ENCODE measurements around the gene KCNIP1.
A peak's percentile ranks its signal among the peaks of the same experiment; 100 is the strongest.

KCNIP1 gene

GRCh38 chr5:170559296-170559695 is 55.5 kb downstream of the KCNIP1 start:
- no peak overlapping the region for H3K27ac ChIP-seq
- no peak for TF ChIP-seq CTCF (conservative IDR thresholded peaks at IDR 0.05)

GRCh38 chr5:170560938-170561337 is 57.1 kb downstream of the KCNIP1 start:
- H3K27ac ChIP-seq = no peak overlapping the region
- TF ChIP-seq CTCF (conservative IDR thresholded peaks at IDR 0.05) = no peak

GRCh38 chr5:170562166-170562874 is 58.5 kb downstream of the KCNIP1 start:
- TF ChIP-seq CTCF (conservative IDR thresholded peaks at IDR 0.05) = no peak
- no peak overlapping the region for H3K27ac ChIP-seq

GRCh38 chr5:170562875-170563228 is 59.0 kb downstream of the KCNIP1 start:
- H3K27ac ChIP-seq = no peak overlapping the region
- TF ChIP-seq CTCF (conservative IDR thresholded peaks at IDR 0.05) = no peak

GRCh38 chr5:170563824-170564567 is 60.2 kb downstream of the KCNIP1 start:
- TF ChIP-seq CTCF (conservative IDR thresholded peaks at IDR 0.05) = no peak
- peak overlapping the region; percentile 80 for H3K27ac ChIP-seq

GRCh38 chr5:170565072-170565471 is 61.3 kb downstream of the KCNIP1 start:
- H3K27ac ChIP-seq = peak overlapping the region; percentile 80
- TF ChIP-seq CTCF (conservative IDR thresholded peaks at IDR 0.05) = no peak

GRCh38 chr5:170569101-170569500 is 65.3 kb downstream of the KCNIP1 start:
- no peak overlapping the region for H3K27ac ChIP-seq
- TF ChIP-seq CTCF (conservative IDR thresholded peaks at IDR 0.05) = no peak
